ENCODE data around the gene ESYT2.
A peak's percentile ranks its signal among the peaks of the same experiment; 100 is the strongest.

Gene ESYT2

GRCh38 chr7:158747408-158747807 lies 81.9 kb downstream of the ESYT2 start:
- FAIRE-seq (no peak), DNase-seq (ENCODE audit: low spot score) (no peak)

- FAIRE-seq: no peak
- no peak for DNase-seq (ENCODE audit: low spot score)
Observed at GRCh38 chr7:158746957-158747356, 82.4 kb downstream of the ESYT2 start.

- DNase-seq (ENCODE audit: low spot score) (no peak), FAIRE-seq (no peak)
Observed at GRCh38 chr7:158745057-158745715, 84.1 kb downstream of the ESYT2 start.

- FAIRE-seq: no peak
- DNase-seq (ENCODE audit: low spot score): no peak
Observed at GRCh38 chr7:158744070-158744469, 85.2 kb downstream of the ESYT2 start.

GRCh38 chr7:158743219-158743618 lies 86.1 kb downstream of the ESYT2 start:
- no peak for DNase-seq (ENCODE audit: low spot score)
- FAIRE-seq: no peak

GRCh38 chr7:158742065-158742821 lies 87.1 kb downstream of the ESYT2 start:
- FAIRE-seq: no peak
- DNase-seq (ENCODE audit: low spot score): no peak

- DNase-seq (ENCODE audit: low spot score): no peak
- no peak for FAIRE-seq
Observed at GRCh38 chr7:158741294-158741666, 88.0 kb downstream of the ESYT2 start.

- DNase-seq (ENCODE audit: low spot score) (peak; percentile 52), FAIRE-seq (peak; percentile 4)
Observed at GRCh38 chr7:158740657-158741293, 88.5 kb downstream of the ESYT2 start.

GRCh38 chr7:158740013-158740656 lies 89.2 kb downstream of the ESYT2 start:
- DNase-seq (ENCODE audit: low spot score): peak; percentile 74

GRCh38 chr7:158738841-158739240 lies 90.5 kb downstream of the ESYT2 start:
- FAIRE-seq: no peak

More at GRCh38 chr7:158740013-158740656, 89.2 kb downstream of the ESYT2 start:
- FAIRE-seq: peak; percentile 32

GRCh38 chr7:158737064-158737695 lies 92.1 kb downstream of the ESYT2 start:
- FAIRE-seq: no peak

More at GRCh38 chr7:158738841-158739240, 90.5 kb downstream of the ESYT2 start:
- no peak for DNase-seq (ENCODE audit: low spot score)

GRCh38 chr7:158735935-158736334 lies 93.4 kb downstream of the ESYT2 start:
- no peak for FAIRE-seq
- no peak for DNase-seq (ENCODE audit: low spot score)

More at GRCh38 chr7:158737064-158737695, 92.1 kb downstream of the ESYT2 start:
- DNase-seq (ENCODE audit: low spot score): no peak

GRCh38 chr7:158734861-158735260 lies 94.4 kb downstream of the ESYT2 start:
- FAIRE-seq (no peak), DNase-seq (ENCODE audit: low spot score) (no peak)

GRCh38 chr7:158733775-158734494 lies 95.4 kb downstream of the ESYT2 start:
- DNase-seq (ENCODE audit: low spot score): no peak
- no peak for FAIRE-seq

- FAIRE-seq: peak; percentile 26
- no peak for DNase-seq (ENCODE audit: low spot score)
Observed at GRCh38 chr7:158733220-158733519, 96.1 kb downstream of the ESYT2 start.

GRCh38 chr7:158732494-158733219 lies 96.7 kb downstream of the ESYT2 start:
- no peak for FAIRE-seq
- DNase-seq (ENCODE audit: low spot score): no peak

GRCh38 chr7:158731761-158732160 lies 97.5 kb downstream of the ESYT2 start:
- DNase-seq (ENCODE audit: low spot score) (no peak), FAIRE-seq (no peak)

GRCh38 chr7:158730383-158731346 lies 98.6 kb downstream of the ESYT2 start:
- DNase-seq (ENCODE audit: low spot score): no peak
- no peak for FAIRE-seq

Data from RCC 7860 (cell line).